ENCODE measurements around the gene NRCAM.
"Not testable (repeated sequence)": the region's sequence is repeated elsewhere in the genome, so short reads cannot be mapped to it uniquely, and the experiment has no call there.

Gene NRCAM

GRCh38 chr7:108393097-108393496, 63.1 kb downstream of the NRCAM start:
- not testable (repeated sequence) for DNase-seq

GRCh38 chr7:108387686-108388085, 68.5 kb downstream of the NRCAM start:
- not testable (repeated sequence) for DNase-seq

DNA sequence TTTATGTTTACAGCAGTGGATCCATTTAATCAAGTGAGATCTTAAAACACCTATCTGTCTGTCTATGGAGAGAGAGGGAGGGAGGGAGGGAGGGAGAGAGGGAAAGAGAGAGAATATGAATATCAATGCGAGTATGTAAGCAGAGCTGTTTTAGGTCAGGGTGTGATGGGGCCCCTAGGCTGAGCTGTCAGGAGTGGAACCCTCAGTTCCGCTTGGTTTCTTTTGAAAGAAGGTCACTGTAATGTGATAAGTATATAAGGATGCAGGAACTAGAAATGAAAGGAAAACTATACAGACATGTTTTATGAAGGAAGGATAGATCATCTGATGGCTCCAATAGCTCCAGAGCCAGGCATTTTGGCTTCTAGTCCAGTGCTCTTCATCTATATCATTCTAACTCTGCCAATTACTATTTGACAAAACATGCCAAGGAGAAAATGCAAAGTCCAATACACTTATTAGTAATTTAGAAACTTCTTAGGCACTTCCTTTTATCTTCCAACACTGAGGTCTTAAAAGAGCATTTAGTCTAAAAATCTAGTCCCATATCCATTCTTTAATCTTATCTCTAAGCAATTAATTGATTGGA, 70.3 kb downstream of the NRCAM start:
- no peak for DNase-seq

DNA sequence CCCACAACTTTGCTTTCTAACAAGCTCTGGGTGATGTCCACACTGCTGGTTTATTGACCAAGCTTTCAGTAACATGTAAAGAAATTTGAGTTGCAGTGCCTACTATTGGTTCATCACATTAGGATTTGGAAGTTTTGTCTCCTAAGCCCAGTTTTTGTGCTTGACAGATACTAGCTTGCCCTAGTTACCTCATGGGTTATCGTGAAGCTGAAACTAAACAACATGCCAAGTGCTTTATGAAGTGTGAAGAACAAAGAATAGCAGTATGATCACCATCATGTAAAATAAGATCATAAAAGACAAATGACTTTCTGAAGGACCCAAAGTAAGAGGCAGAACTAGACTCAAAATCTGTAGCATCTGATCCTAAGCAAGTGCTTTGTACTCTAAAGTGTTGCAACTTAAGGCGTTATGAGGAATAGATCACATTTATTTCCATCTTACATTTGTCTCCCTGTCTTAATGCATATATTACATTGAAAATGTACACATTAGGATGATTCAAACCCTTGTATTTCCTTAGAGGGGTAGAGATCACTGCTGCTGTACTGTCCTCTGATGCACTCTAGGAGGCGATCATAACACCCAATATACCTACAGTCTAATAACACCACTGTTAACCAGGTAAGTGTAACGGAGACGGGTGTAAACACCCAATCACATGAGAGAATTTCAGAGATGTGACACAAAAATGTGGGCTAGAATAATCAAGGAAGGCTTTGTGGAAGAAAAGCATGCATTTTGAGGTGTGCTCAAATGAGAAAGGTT, 71.3 kb downstream of the NRCAM start:
- peak in 1 of 2 experiments; percentile 31 for DNase-seq

- DNase-seq = no peak
Observed at GRCh38 chr7:108382932-108383331, 73.3 kb downstream of the NRCAM start.

DNA sequence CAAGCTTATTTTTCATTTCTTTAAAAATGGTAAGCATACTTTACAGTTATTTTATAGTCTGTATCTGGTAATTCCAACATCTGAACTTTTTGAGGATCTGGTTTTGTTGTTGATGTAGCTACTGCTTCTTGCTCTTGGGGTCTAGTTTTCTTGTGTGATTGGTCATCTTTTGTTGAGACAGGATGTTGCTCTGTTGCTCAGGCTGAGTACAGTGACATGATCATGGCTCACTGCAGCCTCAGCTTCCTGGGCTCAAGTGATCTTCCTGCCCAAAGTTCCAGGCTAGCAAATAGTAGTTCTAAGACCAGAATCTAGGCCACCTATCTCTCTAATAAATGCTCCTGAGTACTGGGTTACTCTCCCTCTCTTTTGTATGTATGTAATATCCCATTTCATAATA, 75.7 kb downstream of the NRCAM start:
- DNase-seq = no peak

DNA sequence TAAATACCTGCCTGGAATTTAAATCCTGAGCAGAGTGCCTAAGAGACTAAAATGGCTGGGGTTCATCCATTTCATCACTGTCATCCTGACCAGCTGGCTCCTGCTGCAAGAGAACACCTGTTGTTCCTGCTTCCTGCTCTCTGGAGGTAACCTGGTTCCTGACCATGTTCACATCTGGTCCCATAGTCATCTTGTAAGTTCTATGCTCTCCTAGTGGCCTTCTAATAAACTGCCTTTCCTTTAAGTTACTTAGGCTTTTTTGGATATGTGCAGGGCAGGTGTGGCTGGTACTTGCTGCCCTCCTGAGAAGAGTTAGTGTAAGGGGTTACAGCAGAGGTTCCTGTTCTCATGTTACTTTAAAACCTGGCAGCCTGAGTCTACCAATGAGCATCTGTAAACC, 80.0 kb downstream of the NRCAM start:
- no peak for DNase-seq

DNA sequence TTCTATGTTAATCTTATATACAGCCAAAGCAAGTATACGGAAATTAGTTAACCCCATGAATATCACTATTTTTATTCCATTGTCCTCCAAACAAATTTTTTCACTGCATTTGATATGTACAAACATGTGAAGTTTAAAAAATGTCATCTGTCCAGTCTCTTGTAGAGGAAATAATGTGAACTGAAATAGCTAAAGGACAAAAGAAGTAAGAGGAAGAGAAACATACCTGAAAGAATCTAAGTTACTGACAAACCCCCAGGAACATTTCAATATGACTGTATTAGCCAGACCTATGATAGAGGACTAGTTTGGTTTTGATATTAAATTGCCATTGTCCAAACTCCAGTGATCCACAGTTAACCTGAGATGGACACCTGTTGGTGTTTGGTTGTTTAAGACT, 80.6 kb downstream of the NRCAM start:
- no peak for DNase-seq

DNA sequence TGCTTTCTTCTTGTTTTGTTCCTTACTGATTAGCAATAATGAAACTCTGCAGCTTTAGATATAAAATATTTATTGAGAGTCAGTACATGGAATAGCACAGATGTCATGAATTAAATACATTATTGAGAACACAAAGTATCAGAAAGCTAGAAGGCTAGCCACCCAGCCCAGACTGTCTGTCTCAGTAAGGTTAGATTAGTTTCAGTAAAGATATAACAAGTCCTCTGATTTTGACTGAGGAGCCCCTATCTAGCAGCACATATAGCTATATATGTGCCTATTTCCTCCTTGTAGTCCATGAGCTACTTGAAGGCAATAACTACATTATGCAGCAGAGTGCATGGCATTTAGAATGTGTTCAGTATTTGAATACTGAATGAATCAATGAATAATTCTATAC, 81.3 kb downstream of the NRCAM start:
- DNase-seq = no peak

- no peak for DNase-seq
Observed at GRCh38 chr7:108372618-108373017, 83.6 kb downstream of the NRCAM start.

- no peak for DNase-seq
Observed at GRCh38 chr7:108370616-108371015, 85.6 kb downstream of the NRCAM start.

DNA sequence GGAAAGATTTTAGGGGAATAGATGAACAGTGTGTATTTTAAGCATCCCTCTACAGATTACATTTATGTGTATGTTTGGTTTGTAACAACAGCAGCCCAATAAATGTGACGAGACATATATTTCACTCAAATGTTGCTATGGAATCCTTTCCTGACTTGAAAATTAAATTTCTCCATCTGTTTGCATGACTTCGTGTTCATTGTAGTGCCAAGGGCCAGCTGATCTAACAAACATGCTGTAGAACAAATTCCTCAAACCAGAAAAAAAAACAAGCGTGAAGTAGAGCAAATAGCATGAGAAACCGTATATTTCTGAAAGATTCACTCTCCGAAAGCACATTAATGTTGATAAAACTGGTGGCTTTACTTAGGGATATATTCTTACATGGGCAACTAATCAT, 87.8 kb downstream of the NRCAM start:
- no peak for DNase-seq

DNA sequence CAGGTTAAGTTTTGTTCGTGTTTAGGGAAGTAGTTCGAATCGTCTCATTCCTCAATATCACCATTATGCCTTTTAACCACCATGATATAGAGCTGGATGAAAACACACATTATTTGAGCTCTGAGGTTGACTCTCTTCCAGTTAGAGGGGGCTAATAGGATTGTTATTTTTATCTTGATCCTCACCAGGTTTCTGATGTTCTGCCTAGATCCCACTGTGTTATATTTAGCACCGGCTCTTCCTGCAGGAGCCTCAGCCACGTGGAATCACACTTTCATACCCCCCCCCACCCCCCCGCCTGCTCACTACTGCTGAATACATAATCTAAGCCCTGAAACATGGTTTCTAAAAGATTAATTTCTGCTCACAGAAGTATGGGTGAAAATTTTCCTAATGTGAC, 88.3 kb downstream of the NRCAM start:
- DNase-seq = no peak

DNA sequence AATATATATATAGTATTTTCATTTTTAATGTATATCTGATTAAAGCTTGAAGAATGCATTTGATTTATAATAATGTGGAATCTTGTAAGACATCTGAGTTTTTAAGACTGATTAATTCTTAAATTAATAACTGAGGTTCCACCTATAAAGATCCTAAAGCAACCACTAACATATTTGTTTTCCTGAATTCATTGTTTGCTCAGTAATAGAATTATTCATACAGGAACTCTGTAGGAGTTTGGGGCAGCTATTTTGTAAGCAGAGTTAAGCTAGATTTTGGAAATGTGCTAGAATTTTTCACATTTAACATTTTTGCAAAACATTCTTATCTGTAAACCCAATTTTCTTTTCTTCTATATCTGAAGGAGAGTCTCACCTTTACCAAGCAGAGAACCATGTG, 88.9 kb downstream of the NRCAM start:
- DNase-seq = no peak

DNA sequence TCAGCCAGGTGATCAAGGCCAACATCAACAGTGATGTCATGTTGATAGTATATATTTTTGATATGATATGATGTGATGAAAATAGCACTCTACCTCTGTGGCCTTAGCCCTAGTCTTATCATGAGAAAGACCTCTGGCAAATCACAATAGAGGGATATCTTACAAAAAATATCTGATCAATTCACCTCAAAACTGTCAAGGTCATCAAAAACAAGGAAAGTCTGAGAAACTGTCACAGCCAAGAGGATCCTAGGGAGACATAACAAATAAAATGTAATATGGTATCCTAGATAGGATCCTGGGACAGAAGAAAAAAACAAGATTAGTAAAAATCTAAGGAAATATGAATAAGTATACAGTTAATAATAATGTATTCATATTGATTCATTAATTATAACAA, 92.6 kb downstream of the NRCAM start:
- DNase-seq = no peak

GRCh38 chr7:108360058-108360800, 96.0 kb downstream of the NRCAM start:
- no peak for DNase-seq

GRCh38 chr7:108358553-108358952, 97.7 kb downstream of the NRCAM start:
- DNase-seq = peak; percentile 92

DNA sequence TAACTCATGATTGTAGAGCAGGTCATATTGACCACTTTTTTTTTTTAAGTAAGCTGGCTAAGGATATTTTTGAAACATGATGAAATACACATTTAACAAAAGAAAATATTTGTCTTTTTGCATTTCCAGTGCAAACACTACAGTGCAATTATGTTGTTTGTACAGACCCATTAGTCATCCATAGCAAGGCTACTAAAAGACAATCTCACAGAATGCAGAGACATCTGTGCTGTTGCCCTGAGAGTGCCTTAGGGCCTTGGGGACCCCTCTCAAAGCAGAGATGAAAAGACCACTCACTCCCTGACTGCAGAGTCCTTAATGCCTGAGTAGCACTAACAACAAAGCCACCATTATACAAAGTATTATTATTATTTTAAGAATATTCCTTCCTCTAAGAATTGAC, 104.5 kb downstream of the NRCAM start:
- no peak for DNase-seq

DNA sequence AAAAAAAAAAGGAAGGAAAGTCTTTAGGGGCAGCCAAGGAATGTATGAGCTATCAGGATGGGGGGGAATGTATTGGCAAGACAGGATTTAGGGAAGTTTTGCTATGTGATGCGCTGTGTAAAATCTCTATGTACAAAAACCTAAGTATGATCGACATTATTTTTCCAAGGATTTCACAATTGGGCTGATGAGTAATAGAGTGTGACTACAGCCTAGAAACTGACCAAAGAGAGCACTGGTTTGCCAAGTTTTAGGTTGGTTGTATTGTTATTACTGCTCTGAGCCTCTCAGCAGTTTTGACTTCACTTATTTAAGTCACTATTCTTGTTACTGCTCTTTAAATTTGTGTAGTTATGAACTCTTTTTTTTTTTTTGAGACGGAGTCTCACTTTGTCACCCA, 107.3 kb downstream of the NRCAM start:
- DNase-seq = no peak

DNA sequence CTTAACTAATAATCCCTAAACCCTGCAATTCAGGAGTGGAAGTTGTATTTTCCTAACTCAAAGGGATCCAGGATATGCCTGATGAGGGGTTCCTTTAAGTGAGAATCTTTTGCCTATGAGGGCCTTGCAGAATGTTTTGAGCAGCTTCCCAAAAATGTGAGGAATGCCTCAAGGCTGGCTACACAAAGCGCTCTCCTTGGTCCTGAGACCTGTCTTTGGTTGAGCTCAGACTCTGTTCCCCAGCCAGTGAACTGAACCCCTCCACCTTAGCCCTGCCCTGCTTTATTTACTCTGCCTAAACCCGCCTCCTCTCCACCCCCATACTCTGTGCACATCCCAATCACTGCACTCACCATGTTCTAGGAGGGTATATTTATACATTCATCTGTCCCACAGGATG, 108.6 kb downstream of the NRCAM start:
- no peak for DNase-seq

GRCh38 chr7:108345710-108346336, 110.4 kb downstream of the NRCAM start:
- DNase-seq = no peak

GRCh38 chr7:108340856-108341411, 115.3 kb downstream of the NRCAM start:
- no peak for DNase-seq

DNA sequence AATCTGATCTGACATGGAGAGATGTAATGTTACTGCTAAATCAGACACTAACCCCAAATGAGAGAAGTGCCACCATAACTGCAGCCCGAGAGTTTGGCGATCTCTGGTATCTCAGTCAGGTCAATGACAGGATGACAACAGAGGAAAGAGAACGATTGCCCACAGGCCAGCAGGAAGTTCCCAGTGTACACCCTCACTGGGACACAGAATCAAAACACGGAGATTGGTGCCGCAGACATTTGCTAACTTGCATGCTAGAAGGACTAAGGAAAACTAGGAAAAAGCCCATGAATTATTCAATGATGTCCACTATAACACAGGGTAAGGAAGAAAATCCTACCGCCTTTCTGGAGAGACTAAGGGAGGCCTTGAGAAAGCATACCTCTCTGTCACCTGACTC, 115.8 kb downstream of the NRCAM start:
- not testable (repeated sequence) for DNase-seq
